Measurements from ENCODE around the gene KREMEN1.

GRCh38 chr22:29142116-29142515 lies 69.3 kb downstream of the KREMEN1 start:
- no peak for TF ChIP-seq EZH2 (IDR thresholded peaks at IDR 0.05; ENCODE audit: low read length, unreplicated experiment)
- TF ChIP-seq, protein P1, sequence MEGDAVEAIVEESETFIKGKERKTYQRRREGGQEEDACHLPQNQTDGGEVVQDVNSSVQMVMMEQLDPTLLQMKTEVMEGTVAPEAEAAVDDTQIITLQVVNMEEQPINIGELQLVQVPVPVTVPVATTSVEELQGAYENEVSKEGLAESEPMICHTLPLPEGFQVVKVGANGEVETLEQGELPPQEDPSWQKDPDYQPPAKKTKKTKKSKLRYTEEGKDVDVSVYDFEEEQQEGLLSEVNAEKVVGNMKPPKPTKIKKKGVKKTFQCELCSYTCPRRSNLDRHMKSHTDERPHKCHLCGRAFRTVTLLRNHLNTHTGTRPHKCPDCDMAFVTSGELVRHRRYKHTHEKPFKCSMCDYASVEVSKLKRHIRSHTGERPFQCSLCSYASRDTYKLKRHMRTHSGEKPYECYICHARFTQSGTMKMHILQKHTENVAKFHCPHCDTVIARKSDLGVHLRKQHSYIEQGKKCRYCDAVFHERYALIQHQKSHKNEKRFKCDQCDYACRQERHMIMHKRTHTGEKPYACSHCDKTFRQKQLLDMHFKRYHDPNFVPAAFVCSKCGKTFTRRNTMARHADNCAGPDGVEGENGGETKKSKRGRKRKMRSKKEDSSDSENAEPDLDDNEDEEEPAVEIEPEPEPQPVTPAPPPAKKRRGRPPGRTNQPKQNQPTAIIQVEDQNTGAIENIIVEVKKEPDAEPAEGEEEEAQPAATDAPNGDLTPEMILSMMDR (conservative IDR thresholded peaks at IDR 0.05; ENCODE audit: low read depth, low read length) = no peak
- TF ChIP-seq EZH2phosphoT487 (IDR thresholded peaks at IDR 0.05; ENCODE audit: borderline replicate concordance, low read length) = no peak

Measured in PC-3 (cell line).